ENCODE data around the gene CCDC134.

DNA sequence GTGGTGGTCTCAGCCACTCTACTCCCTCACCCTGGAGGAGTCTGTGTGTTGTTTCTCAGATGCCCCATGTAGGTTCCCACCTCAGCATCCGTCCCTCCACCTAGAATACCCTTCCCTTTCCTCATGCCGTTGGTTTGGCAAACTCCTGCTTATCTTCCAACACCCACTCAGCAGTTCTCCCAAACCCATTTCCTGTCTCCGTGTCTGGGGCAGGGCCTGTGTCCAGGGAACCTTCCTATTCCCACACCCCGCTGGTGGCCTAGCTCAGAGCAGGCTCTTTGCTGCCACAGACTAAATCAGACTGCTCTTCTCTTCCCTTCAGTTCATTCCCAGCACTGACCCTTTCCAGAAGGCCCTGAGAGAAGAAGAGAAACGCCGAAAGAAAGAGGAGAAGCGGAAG is 24.9 kb downstream of the CCDC134 start:
- TF ChIP-seq POLR2A (IDR thresholded peaks at IDR 0.05) (no peak), CTCF (IDR thresholded peaks at IDR 0.05) (no peak), EP300 (IDR thresholded peaks at IDR 0.05) (no peak), POLR2AphosphoS5 (IDR thresholded peaks at IDR 0.05) (no peak)
